ENCODE data around the gene ADAMTS2.

The ADAMTS2 gene

DNA sequence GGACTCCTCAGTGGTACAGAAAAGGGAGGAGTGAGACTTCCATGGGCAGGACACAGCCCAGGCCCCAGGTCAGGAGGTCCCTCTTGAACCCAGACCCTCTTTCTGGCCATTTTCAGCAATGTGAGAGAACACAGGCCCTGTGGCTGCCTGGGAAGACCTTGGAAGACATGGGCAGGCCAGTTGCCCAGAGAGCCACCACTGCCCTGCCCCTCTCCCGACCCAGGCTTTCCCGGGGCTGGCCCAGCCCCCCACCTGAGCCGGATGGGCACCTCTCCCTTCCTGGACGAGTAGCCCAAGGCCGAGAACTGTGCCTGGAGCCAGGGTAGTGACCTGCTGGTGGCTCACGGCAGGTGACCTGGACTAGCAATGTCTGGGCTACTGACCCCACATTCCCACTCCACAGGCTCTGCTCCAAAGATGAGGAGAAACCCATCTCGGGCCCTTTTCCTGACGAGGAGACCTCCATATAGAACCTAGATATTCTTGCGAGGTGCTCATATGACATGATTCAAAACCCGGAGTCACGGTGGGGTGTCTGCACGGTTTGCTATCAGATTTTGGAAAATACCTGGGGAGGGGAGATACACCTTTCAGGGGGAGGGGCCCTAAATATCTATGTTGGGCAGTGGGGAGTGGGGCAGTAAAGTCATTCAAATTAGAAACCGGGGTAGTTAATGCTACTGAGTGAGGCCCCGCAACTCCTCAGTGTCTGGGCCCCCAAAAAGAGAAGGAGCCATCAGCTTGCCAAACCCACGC lies 225.7 kb downstream of the ADAMTS2 start:
- TF ChIP-seq, protein P1, sequence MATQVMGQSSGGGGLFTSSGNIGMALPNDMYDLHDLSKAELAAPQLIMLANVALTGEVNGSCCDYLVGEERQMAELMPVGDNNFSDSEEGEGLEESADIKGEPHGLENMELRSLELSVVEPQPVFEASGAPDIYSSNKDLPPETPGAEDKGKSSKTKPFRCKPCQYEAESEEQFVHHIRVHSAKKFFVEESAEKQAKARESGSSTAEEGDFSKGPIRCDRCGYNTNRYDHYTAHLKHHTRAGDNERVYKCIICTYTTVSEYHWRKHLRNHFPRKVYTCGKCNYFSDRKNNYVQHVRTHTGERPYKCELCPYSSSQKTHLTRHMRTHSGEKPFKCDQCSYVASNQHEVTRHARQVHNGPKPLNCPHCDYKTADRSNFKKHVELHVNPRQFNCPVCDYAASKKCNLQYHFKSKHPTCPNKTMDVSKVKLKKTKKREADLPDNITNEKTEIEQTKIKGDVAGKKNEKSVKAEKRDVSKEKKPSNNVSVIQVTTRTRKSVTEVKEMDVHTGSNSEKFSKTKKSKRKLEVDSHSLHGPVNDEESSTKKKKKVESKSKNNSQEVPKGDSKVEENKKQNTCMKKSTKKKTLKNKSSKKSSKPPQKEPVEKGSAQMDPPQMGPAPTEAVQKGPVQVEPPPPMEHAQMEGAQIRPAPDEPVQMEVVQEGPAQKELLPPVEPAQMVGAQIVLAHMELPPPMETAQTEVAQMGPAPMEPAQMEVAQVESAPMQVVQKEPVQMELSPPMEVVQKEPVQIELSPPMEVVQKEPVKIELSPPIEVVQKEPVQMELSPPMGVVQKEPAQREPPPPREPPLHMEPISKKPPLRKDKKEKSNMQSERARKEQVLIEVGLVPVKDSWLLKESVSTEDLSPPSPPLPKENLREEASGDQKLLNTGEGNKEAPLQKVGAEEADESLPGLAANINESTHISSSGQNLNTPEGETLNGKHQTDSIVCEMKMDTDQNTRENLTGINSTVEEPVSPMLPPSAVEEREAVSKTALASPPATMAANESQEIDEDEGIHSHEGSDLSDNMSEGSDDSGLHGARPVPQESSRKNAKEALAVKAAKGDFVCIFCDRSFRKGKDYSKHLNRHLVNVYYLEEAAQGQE (IDR thresholded peaks at IDR 0.05; ENCODE audit: low read depth): no peak
- TF ChIP-seq EGR1 (IDR thresholded peaks at IDR 0.05) (no peak), TAF1 (IDR thresholded peaks at IDR 0.05; ENCODE audit: low read depth) (no peak), NFIC (IDR thresholded peaks at IDR 0.05) (no peak), ZBTB7A (IDR thresholded peaks at IDR 0.05; ENCODE audit: low read depth) (no peak), TCF12 (IDR thresholded peaks at IDR 0.05; ENCODE audit: low read depth) (no peak), FOXM1 (IDR thresholded peaks at IDR 0.05; ENCODE audit: borderline replicate concordance, low read depth) (no peak), CEBPB (IDR thresholded peaks at IDR 0.05) (no peak), EP300 (IDR thresholded peaks at IDR 0.05; ENCODE audit: borderline replicate concordance) (no peak), TEAD4 (IDR thresholded peaks at IDR 0.05) (no peak), RAD21 (IDR thresholded peaks at IDR 0.05; ENCODE audit: low read depth) (no peak), YY1 (IDR thresholded peaks at IDR 0.05; ENCODE audit: low read depth) (no peak), CREB1 (IDR thresholded peaks at IDR 0.05; ENCODE audit: low read depth) (no peak)
- TF ChIP-seq, protein P2, sequence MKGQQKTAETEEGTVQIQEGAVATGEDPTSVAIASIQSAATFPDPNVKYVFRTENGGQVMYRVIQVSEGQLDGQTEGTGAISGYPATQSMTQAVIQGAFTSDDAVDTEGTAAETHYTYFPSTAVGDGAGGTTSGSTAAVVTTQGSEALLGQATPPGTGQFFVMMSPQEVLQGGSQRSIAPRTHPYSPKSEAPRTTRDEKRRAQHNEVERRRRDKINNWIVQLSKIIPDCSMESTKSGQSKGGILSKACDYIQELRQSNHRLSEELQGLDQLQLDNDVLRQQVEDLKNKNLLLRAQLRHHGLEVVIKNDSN (IDR thresholded peaks at IDR 0.05): no peak
- TF ChIP-seq, protein P3, sequence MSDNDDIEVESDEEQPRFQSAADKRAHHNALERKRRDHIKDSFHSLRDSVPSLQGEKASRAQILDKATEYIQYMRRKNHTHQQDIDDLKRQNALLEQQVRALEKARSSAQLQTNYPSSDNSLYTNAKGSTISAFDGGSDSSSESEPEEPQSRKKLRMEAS (IDR thresholded peaks at IDR 0.05): no peak

DNA sequence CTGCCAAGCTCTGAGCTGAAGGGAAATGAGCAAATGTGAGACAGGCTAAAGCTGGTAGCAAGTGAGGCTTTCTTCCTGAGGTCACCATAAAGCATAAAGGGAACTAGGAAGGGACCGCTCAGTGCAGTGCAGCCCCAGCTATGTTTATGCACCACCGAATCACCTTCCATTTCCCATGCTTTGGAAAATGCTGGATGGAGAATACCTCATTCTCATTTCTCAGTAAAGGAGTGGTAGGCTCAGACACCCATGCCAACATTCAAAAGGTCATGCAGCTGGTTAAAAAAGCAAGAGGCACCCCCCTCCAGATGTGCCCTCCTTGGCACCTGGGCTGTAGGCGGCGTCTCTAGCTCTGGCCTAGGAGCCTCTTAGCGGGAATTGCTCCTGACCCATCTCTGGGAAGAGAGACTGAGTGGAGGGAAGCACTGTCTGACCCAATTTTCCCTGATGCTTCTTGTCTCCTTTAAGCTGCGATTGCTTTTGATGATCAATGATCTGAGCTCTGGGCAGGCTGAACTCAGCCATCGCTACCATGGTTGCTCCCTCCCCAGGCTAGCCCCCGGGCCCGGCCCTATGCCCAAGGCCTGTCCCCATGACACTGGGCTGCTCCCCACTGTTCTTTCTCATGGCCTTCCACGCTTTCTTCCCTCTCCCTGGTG lies 226.4 kb downstream of the ADAMTS2 start:
- TF ChIP-seq, protein P1 (IDR thresholded peaks at IDR 0.05; ENCODE audit: low read depth): no peak
- TF ChIP-seq TAF1 (IDR thresholded peaks at IDR 0.05; ENCODE audit: low read depth): no peak
- TF ChIP-seq TCF12 (IDR thresholded peaks at IDR 0.05; ENCODE audit: low read depth): no peak
- TF ChIP-seq, protein P2 (IDR thresholded peaks at IDR 0.05): no peak
- TF ChIP-seq YY1 (IDR thresholded peaks at IDR 0.05; ENCODE audit: low read depth): no peak
- no peak for TF ChIP-seq FOXM1 (IDR thresholded peaks at IDR 0.05; ENCODE audit: borderline replicate concordance, low read depth)
- TF ChIP-seq EGR1 (IDR thresholded peaks at IDR 0.05): no peak
- no peak for TF ChIP-seq ZBTB7A (IDR thresholded peaks at IDR 0.05; ENCODE audit: low read depth)
- TF ChIP-seq NFIC (IDR thresholded peaks at IDR 0.05): no peak
- TF ChIP-seq EP300 (IDR thresholded peaks at IDR 0.05; ENCODE audit: borderline replicate concordance): no peak
- TF ChIP-seq CEBPB (IDR thresholded peaks at IDR 0.05): no peak
- no peak for TF ChIP-seq TEAD4 (IDR thresholded peaks at IDR 0.05)
- no peak for TF ChIP-seq RAD21 (IDR thresholded peaks at IDR 0.05; ENCODE audit: low read depth)
- TF ChIP-seq, protein P3 (IDR thresholded peaks at IDR 0.05): no peak
- no peak for TF ChIP-seq CREB1 (IDR thresholded peaks at IDR 0.05; ENCODE audit: low read depth)

DNA sequence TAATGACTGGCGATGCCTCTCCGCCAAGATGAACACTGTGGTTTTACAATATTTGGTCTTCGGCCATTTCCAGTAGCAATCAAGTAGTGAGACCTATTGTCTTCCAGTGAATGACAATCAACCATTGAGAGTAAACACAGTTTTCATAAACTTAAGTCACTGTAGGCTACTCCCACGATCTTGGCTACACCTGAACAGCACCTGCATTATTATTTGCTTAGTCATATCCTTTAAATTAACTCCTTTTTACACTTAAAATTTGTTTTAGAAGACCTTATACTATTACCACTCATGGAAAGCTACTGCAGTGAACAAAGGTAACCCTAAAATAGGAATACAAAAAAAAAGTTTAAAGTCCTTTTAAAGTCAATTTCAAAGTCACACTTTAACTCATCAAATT lies 226.9 kb downstream of the ADAMTS2 start:
- TF ChIP-seq, protein P1 (IDR thresholded peaks at IDR 0.05; ENCODE audit: low read depth): no peak
- TF ChIP-seq TAF1 (IDR thresholded peaks at IDR 0.05; ENCODE audit: low read depth): no peak
- TF ChIP-seq CREB1 (IDR thresholded peaks at IDR 0.05; ENCODE audit: low read depth): no peak
- TF ChIP-seq, protein P2 (IDR thresholded peaks at IDR 0.05): no peak
- TF ChIP-seq EGR1 (IDR thresholded peaks at IDR 0.05): no peak
- no peak for TF ChIP-seq RAD21 (IDR thresholded peaks at IDR 0.05; ENCODE audit: low read depth)
- no peak for TF ChIP-seq NFIC (IDR thresholded peaks at IDR 0.05)
- no peak for TF ChIP-seq EP300 (IDR thresholded peaks at IDR 0.05; ENCODE audit: borderline replicate concordance)
- no peak for TF ChIP-seq TEAD4 (IDR thresholded peaks at IDR 0.05)
